ENCODE data around the gene CCDC70.

CCDC70 gene

DNA sequence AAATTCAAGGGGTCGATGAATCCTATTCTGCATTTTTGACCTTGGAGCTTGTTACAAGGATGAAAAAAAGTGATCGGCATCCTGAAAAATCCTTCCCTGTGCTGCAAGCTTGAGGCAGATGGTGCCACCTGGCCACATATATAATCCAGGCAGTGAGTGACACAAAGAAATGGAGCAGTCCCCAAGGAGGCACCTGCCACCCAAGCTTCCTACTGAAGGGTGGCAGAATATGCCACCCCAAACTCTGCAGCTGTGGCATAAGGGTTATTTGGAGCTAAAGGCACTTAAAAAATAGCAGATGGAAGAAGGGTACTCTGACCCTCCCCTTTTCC lies 32.2 kb upstream of the CCDC70 start:
- no peak for DNase-seq (ENCODE audit: low read depth in 2 of 2)

DNA sequence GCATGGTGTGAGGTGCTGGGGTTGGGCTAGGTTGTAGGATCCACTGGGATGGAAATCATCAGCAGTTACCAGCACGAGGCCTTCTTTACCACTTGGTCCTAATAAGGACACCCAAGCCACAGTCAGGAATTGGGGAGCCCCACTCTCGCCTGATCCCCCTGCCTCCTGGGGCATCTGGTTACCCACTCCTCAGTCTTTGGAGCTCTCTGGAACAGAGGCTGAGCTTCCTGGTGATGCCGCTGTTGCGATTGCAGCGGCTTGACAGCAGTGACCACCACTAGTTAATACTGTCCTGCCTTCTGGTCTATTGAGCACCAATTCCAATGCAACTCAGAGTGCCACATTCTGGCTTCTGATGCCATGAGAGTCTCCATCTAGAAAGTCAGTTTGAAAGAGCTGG lies 30.2 kb upstream of the CCDC70 start:
- no peak for DNase-seq (ENCODE audit: low read depth in 2 of 2)

DNA sequence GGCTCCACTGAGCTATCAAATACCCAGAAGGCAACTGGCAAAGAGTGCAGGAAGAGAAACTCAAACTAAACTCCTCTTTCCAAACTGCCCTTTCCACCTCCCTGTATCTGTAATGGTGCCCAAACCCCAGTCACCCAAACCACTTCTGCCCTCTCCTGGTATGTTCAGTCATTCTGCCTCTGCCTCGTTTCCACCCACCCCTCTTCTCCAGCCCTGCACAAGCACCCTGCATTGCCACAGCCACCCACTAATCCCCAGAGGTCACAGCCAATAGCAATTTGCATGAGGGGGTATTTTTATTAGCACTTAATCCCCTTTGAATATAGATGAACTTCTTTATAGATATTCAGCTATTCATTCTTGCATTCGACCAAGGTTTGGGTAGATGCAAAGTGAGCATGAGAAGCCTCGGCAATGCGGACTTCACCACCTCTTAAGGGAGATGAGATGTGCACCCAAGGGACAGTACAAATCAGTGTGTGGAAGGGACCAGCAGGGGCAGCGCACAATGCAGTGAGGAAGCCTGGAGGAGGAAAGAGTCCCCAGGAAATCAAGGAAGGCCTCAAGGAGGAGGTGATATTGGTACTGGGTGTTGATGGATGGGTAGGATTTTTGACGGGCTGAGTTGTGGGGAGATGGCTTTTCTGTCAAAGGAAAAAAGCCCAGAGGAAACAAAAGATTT lies 29.2 kb upstream of the CCDC70 start:
- DNase-seq (ENCODE audit: low read depth in 2 of 2): peak in 1 of 2 donors; percentile 29

DNA sequence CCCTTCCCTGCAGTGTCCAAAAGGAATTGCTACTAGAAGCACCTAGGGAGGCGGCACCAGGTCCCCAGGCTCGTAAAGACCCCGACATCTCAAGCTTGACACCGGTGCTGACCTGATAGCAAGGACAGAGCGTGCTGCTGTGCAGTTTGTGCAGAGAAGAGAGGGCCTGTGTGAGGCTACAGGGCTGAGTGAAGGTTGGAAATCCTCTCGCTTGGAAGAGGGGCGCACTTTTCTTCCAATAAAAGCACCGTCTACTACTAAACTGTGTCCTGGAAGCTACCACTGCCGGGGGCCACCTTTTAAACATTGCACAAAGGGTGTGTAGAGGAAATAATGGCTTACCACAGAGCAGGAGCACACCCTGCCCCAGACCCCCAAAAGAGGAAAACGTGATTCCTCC lies 27.8 kb upstream of the CCDC70 start:
- DNase-seq (ENCODE audit: low read depth in 2 of 2): no peak

DNA sequence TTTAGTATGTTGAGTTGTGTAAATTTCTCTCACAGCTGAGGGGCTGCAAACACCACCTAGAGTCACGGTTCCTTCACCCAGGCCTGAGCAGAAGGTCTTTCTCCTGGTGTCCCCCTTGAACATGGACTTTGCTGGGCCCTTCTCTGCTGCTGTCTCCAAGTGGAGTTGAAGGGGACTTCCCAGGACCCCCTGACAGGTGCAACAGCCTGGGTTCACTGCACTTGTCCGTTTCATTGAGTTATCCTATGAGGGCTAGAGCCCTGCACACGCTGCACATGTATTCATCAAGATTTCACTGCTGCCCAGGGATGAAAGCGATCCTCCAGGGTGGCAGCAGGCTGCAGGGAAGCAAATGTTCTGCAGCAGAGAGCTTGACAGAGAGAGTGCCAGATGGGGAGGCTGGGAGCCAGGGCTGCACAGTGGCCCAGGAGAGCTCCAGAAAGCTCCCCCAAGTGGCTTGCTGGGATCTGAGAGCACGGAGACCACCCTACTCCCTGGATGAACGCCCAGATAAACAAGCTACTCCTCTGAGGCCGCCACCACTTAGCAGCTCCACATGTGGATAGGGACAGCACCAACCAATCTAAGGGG lies 27.1 kb upstream of the CCDC70 start:
- DNase-seq (ENCODE audit: low read depth in 2 of 2): no peak

DNA sequence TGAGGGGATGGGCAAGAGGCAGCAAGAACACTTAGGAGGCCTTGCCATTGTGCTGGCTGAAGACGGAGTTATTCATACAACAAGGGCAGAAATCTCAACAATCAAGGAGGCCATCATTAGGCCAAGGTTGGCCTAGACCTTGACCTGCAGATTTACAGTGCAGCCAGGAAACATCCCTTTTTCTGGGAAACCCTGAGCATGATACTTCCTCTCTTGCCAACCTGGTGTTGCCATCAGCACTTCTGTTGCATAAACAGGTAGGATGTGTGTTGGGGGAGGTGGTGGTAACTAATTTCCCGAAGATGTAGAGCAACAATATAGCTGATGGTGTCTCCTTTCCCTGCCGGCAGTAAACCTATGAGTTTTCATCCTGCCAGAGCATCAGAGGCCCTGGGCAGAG lies 24.8 kb upstream of the CCDC70 start:
- DNase-seq (ENCODE audit: low read depth in 2 of 2): no peak

DNA sequence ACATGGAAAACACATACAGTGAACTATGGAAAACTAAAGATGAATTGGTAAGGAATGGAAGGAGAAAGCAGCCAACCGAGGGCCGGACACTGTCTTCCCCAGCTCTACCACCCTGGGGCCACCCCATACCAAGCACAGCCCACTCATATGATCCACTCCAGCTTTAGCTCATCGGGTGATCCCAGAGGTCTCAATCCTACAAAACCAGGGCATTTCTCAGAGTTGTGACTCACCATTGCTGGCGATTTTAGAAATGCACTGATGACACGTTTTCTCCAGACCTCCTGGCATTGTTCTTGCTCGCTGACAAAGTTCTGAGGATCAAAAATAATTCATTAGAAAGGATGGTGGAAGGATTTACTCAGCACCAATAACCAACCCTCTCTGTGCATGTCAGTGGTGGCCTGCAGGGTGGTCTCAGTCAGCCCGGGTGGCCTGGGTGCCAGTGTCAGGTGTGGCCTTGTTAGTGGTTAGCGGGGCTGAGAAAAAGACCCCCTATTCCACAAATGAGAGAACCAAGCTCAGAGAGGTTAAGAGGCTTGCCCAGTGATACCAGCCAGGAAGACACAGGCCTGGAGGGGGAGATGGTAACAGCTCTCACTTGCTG lies 23.4 kb upstream of the CCDC70 start:
- DNase-seq (ENCODE audit: low read depth in 2 of 2): no peak

DNA sequence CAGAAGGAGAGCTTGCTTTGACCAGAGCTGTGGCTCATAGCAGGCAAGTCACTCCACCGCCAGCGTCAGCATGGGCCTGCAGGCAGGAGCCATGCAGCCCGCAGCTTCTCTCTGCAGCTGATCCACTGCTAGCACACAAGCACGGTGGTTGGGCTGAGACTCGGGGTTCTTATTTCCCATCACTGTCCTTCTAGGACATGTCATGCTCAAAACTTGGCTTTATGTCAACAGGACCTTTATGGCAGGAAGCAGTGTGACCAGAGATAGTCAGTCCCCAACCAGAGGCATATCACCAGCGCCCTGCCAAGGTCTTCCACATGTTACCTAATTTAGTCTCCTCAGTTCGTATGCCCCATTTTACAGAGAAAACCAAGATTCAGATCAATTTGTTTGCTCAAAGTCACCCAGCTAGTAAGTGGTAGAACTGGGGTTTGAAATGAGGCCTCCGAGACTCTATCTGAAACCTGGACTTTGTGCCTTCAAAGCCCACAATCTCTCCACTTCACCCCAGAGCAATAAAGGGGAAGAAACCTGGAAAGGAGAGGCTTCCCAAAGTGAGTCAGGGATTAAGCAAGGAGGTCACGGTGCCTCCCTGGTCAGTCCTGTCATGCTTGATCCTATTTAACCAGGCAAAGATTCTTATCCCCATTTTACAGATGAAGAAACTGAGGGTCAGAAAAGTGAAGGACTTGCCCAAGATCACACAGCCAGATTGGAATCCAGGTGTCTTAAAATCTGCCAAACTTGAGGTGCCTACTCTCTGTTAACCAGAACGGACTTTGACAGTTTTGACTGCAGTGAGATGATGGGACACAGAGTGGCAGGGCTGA lies 21.8 kb upstream of the CCDC70 start:
- DNase-seq (ENCODE audit: low read depth in 2 of 2): no peak

DNA sequence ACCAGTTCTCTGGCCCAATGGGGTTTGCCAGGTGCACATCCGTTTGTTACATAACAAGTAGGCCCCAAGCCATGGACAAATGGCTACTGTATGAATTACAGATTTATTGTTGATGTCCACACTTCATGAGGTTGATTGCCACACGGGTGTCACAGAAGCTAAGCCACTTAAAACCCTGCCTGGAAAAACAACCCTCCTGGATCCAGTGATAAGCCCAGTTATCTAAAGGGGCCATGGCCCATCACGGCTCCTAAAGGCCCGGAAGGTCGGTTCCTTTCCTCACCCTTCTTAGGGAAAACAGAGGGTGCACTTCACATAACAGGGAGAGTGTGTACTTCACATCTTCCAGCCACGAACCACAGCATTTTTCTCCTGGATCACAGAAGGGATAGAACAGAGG lies 20.9 kb upstream of the CCDC70 start:
- no peak for DNase-seq (ENCODE audit: low read depth in 2 of 2)

DNA sequence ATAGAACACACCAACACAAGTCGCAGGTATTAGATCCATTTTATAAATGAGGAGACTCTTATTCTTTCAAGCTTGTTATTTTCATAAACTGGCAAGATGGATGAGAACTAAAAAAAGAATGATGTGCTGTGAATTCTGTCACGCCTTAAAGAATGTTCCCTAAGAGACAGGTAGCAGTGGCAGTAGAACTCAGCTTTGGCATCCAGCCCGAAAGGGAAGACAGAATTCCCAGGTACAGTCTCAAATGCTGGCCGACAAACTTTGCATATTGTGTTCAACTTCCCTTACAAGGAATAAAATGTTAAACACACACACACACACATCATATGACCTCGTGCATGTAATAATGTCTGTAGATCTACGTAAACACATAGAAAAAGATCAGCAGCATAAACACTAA lies 20.0 kb upstream of the CCDC70 start:
- no peak for DNase-seq (ENCODE audit: low read depth in 2 of 2)

DNA sequence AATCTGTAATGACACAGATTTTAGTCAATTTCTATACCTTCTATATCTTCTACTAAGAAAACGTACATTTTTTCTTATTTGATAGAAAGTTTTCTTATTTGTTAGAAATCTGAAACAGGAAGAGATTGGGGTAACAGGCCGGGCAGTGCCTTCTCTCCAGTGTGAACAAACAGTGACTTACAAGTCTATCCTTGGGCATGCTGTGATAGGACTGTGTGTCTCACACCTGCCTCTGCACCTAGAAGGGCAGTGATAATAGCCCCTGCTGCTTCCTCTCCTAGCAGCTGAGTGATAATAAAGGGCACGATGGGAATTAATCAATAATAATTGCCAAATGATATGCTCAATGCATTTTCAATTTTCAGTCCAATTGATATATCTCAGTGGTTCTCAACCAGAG lies 18.2 kb upstream of the CCDC70 start:
- DNase-seq (ENCODE audit: low read depth in 2 of 2): no peak

DNA sequence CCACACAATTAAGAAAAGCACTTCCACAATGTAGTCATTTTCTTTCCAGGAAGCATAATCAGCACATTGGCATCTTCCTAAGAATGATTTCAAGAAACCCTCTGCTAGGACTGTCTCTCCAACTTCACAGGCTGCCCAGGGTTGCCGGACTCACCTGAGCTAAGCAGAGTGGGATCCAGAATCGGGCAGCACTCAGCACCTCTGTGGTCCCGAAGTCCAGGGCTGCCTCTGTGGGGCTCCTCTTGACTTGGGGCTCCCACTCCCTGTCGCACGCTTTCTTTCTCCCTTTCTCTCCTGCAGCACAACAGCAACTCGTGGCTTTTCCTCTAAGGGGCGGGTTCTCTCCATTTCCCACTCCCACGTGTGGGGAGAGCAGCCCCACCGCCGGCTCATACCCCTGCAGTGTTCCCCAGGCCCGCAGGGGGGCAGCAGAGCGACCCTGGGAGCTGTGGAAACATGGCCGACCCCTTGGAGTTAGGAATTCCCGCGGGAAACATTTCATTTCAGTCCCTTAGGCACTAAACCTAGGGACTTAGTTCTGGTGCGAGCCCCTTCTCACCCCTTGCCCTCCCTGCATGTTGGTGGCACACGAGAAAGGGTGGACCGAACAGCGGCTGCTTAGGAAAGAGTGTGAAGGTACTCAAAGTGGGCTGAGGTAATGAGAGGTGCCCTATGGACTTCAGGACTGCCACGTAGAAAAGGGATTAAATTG lies 16.8 kb upstream of the CCDC70 start, which contains the start of gene TMEM272:
Gene TMEM272 (minus strand): TSS at position 316 of the 712 bp plus-strand sequence. CDS start 6,647 bp downstream, outside the sequence.
- peak in 1 of 2 donors; percentile 43 for DNase-seq (ENCODE audit: low read depth in 2 of 2)

DNA sequence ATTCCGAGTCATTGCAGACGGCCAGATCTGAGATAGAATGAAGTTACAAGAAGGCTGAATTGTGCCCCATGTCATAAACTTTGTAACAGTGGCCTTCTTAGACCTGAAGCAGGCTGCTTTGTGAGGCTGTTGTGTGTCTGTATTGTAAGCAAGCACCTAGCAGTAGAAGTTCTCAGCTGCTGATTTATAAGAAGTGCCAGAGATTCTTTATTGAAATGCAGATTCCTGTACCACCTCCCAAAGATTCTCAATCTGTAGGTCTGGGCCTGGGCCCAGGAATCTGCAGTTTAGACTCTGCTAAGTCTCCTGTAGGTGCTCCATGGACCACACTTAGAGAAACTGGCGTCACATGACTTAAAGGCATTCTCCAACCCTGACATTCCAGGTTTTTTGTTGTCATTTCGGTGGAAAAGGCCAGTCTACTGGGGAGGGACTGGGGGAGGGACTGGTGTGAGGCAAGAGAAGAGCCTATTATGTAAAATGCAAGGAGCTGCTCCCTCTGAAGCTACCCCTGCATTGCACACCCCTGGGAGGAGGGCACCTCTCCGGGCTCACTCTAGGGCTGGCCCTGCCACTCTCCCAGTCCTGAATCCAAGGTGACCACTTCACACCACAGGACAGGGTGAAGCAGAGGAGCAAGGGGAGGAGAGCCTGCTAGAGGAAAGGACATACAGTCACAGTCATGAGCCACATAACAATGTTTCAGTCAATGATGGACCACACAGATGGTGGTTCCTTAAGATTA lies 16.0 kb upstream of the CCDC70 start:
- no peak for DNase-seq (ENCODE audit: low read depth in 2 of 2)

DNA sequence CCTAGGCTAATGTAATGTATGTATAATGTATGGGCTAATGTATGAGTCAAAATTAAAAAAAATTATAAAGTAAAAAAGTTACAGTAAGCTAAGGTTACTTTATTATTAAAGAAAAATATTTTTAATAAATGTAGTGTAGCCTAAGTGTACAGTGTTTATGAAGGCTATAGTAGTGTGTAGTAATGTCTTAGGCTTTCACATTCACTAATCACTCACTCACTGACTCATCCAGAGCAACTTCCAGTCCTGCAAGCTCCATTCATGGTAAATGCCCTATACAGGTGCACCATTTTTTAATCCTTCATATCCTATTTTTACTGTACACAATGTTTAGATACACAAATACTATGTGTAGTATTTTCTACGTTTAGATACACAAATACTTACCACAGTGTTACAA lies 15.0 kb upstream of the CCDC70 start:
- DNase-seq (ENCODE audit: low read depth in 2 of 2): no peak

DNA sequence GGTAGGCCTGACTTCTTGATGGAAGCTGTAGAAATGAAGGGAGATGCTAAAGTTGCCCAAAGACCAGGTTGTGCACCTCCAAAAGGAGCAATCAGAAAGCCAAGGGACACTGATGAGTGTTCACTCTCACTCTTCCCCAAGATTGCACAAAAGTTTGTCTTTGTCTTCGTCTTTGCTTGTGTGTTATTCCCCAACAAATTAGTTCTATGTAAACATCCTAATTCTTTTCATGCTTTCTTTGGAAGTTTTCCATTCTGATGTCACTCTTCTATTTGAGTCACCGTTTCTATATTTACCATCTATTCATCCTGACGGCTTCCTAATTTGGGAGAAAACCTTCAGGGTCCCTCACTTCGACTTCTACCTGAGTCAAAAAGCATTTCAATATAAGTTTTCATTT lies 13.1 kb upstream of the CCDC70 start:
- DNase-seq (ENCODE audit: low read depth in 2 of 2): no peak

DNA sequence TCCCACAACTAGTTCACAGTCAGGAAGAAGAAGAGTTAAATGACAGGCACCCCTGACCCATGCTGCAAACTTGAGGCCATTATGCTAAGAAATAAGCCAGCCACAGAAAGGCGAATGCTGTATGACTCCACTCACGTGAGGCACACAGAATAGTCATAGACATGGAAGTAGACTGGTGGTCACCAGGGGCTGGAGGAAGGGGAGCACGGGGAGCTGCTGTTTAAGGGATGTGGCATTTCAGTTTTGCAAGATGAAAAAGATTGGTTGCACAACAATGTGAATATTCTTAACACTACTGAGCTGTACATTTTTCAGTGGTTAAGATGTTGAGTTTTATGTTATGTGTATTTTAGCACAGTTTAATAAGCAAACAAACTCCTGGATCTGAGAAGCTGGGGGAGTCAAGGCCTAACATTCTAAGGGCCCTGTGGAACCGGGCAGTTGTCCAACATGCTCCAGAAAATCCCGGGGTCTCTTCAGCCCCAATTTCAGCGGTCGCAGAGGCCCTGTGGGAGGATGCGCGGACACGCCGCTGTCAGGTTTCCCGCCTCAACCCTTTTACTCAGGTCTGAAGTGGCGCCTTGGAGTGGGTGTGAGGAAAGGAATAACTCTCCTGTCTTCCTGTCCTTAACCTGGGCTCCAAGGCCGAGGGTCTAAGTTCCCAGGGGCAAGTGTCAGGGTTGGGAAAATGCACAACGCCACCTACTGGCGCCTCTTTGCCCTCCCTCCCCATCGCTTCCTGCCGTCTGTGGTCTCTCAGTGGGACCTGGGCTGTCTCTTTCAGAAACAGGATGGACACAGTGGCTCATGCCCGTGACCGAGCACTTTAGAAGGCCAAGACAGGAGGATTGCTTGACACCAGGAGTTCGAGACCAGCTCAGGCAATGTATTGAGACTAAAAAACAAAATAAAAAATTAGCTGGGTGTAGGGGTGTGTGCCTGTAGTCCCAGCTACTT lies 12.3 kb upstream of the CCDC70 start:
- no peak for DNase-seq (ENCODE audit: low read depth in 2 of 2)

DNA sequence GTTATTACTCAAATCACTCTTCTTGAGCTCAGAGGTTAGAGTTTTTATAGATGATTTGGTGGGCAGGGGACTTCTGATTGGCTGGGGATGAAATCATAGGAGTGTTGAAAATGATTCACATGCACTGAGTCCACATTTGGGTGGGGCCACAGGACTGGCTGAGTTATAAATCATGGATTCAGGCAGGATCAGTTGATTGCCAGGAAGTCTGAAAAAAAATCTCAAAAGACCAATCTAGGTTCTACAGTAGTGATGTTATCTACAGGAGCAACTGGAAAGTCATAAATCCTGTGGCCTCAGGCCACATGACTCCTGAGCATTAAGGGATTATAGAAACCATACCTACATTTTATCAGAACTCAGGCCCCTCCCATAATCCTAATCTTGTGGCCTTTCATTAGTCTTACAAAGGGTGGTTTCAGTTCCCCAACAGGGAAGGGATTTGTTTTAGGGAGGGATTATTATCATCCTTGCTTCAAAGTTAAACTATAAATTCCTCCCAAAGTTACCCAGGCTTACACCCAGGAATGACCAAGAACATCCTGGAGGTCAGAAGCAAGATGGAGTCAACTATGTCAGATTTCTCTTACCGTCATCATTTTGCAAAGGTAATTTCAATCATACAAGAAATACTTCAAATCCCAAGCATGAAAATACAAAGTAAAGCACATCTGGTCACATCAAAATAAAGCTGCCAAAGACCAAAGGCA lies 5.6 kb upstream of the CCDC70 start:
- no peak for DNase-seq (ENCODE audit: low read depth in 2 of 2)

DNA sequence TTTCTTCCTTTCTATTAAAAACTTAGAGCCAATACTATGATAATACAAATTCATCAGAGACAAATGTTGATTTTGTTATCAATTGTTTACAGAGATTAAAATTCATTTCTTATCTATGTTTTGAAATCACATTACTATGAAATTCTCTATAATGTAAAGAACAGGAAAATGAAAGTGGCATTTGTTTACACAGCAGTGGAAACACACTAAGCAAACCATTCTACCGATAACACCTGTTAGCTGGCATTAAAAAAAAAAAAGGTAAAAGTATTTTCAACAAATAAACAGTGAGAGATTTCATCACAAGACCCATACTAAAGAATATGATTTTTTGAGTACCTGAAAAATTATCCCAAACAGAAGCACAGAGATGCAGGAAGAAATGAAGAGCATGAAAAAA lies 4.8 kb upstream of the CCDC70 start:
- DNase-seq (ENCODE audit: low read depth in 2 of 2): no peak

DNA sequence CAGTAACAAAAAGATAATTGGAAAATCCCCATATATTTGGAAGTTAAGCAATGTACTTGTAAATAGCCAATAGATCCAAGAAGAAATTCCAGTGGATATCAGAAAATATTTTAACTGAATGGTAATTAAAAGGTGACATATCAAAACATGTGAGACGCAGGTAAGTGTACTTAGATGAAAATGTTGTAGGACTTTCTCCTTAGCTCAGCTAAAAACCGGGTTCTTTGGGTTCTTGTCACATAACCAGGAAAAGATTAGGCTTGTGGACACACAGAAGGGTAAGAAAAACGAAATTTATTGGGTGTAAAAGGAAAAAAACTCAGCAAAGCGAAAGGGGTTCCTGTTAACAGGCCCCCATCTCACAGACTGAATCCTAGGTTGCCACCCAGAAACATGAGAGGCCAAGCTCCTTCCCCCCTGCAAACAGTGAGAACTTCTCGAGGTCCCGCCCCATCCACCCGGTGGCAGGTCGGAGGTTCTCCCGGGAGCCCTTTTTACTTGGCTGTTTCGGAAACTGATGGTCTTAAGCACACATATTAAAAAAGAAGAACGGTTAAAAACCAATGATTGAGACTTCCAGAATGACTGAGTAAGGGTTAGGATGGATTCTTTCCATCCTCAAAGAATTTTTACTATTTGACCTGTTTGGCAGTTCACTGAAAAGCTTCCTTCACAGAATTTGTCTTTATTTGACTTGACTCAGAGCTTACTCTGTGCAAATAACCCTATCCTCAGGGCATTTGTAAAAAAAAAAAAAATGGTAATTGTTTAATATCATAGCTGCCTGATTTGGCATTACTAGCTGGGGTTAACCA lies 3.1 kb upstream of the CCDC70 start:
- DNase-seq (ENCODE audit: low read depth in 2 of 2): no peak
